Caco-2 (cell line): Measurements from ENCODE around the gene CC2D1A. TPM values are rescaled to one million over a fixed set of nuclear protein-coding genes. Genes with fewer than 3 reads are reported as not detected.
"Not testable (repeated sequence)": the region's sequence is repeated elsewhere in the genome, so short reads cannot be mapped to it uniquely, and the experiment has no call there.

ENCODE experiments used
- BruUV-seq: library from RNA; stranded (reverse); fragments of 400-500 nt; replicated peaks from 2 replicates; lab custom pipeline; 2021; lab: Mats Ljungman, UMichigan
- CTCF ChIA-PET: fragments of 300-600 bp; sonication (Branson Sonifier 250); formaldehyde crosslinking; loops from one replicate; lab custom pipeline; 2022; ENCODE audit warnings: antibody characterized with exemption; lab: Charles Lee
- POLR2A ChIA-PET: fragments of 300-600 bp; sonication (Branson Sonifier 250); formaldehyde crosslinking; loops from one replicate; lab custom pipeline; 2022; ENCODE audit warnings: antibody characterized with exemption; lab: Charles Lee
- DNase-seq, 2 experiments: peaks; one replicate each; pipeline versions ENCODE4 v3.0.0 to v3.0.0-alpha.2; 2020 to 2022
- H3K27me3 ChIP-seq: replicated peaks from 2 replicates; pipeline ENCODE4 v1.6.0; 2011; ENCODE audit warnings: low read length; ENCODE audit not compliant: control insufficient read depth, insufficient read depth
- H3K36me3 ChIP-seq: 2 replicates; pipeline ENCODE4 v1.5.1; 2011; ENCODE audit warnings: low read length; ENCODE audit not compliant: control insufficient read depth, insufficient read depth
- H3K4me1 ChIP-seq: fragments of 250-450 bp; sonication (Bioruptor Pico); 2 replicates; pipeline ENCODE4 v1.5.1; 2020; ENCODE audit warnings: mild to moderate bottlenecking
- H3K4me3 ChIP-seq: 2 replicates; pipeline ENCODE4 v1.5.1; 2011; ENCODE audit warnings: low read depth, mild to moderate bottlenecking, control low read depth, low read length
- H3K9me3 ChIP-seq: fragments of 250-450 bp; sonication (Bioruptor Pico); 2 replicates; pipeline ENCODE4 v1.5.1; 2020; ENCODE audit warnings: mild to moderate bottlenecking, moderate library complexity
- H3K27ac Mint-ChIP-seq: one replicate; pipeline ENCODE4 v1.8.0; 2022; ENCODE audit warnings: mixed read lengths; ENCODE audit not compliant: unreplicated experiment
- H3K27me3 Mint-ChIP-seq: one replicate; pipeline ENCODE4 v1.8.0; 2022; ENCODE audit warnings: mixed read lengths; ENCODE audit not compliant: insufficient read depth, unreplicated experiment
- H3K36me3 Mint-ChIP-seq: one replicate; pipeline ENCODE4 v1.8.0; 2022; ENCODE audit warnings: mild to moderate bottlenecking, mixed read lengths; ENCODE audit not compliant: insufficient read depth, unreplicated experiment
- H3K4me1 Mint-ChIP-seq: one replicate; pipeline ENCODE4 v1.8.0; 2022; ENCODE audit warnings: low read depth, mixed read lengths; ENCODE audit not compliant: unreplicated experiment
- H3K4me3 Mint-ChIP-seq: one replicate; pipeline ENCODE4 v1.8.0; 2022; ENCODE audit warnings: mild to moderate bottlenecking, moderate library complexity, mixed read lengths; ENCODE audit not compliant: unreplicated experiment
- H3K9me3 Mint-ChIP-seq: one replicate; pipeline ENCODE4 v1.8.0; 2022; ENCODE audit warnings: mixed read lengths; ENCODE audit not compliant: unreplicated experiment
- CTCF ChIP-seq, 2 experiments: fragments of 200-600 bp in 1 of 2; IDR thresholded peaks; 1 replicate in 1 of 2; 2 replicates in 1 of 2; pipeline versions ENCODE4 v1.5.1 to v1.8.0; 2011 to 2022; ENCODE audit warnings: antibody characterized with exemption in 1 of 2, control low read depth in 1 of 2, inconsistent platforms in 1 of 2, low read depth in 1 of 2, low read length in 1 of 2, mild to moderate bottlenecking in 1 of 2, moderate library complexity in 1 of 2; ENCODE audit not compliant: insufficient read depth in 1 of 2, severe bottlenecking in 1 of 2, unreplicated experiment in 1 of 2
- intact Hi-C: fragments of 100-400 bp; cut with micrococcal nuclease; formaldehyde crosslinking; loops from one replicate; pipeline ENCODE4 v1.10.0; 2022; ENCODE audit not compliant: unreplicated experiment
- total RNA-seq: library from RNA; stranded (reverse); gene quantifications from 2 replicates; pipeline ENCODE4 v1.2.3, GENCODE V29; 2022

Gene CC2D1A
- total RNA-seq, 1 experiment from 2014 or later, result 48.2 TPM

- H3K36me3 Mint-ChIP-seq, result peaks cover 31% of the 10 kb centered on the region
- H3K9me3 Mint-ChIP-seq, result no peaks in the 10 kb centered on the region
- no TSS peak for BruUV-seq
- H3K4me3 Mint-ChIP-seq, result no peak overlapping the region
- H3K27me3 Mint-ChIP-seq, result no peaks in the 10 kb centered on the region
- no peaks in the 10 kb centered on the region for H3K4me1 ChIP-seq
- no peaks in the 10 kb centered on the region for H3K9me3 ChIP-seq
- H3K27ac Mint-ChIP-seq, result no peak overlapping the region
- no peaks in the 10 kb centered on the region for H3K4me1 Mint-ChIP-seq
- ChIA-PET CTCF (no interaction called here), POLR2A (no interaction called here)
- intact Hi-C loops, result no loop called here
- no peak for DNase-seq
- TF ChIP-seq CTCF (IDR thresholded peaks at IDR 0.05; ENCODE audit: insufficient read depth in 1 of 2, low read depth in 1 of 2, low read length in 1 of 2, severe bottlenecking in 1 of 2, unreplicated experiment in 1 of 2), result no peak
- H3K27me3 ChIP-seq, result no peaks in the 10 kb centered on the region
- peaks cover 2% of the 10 kb centered on the region; the same call in 1 of the 2 replicates for H3K36me3 ChIP-seq
- no peak overlapping the region for H3K4me3 ChIP-seq
These were observed 62.5 kb downstream of the CC2D1A start for GRCh38 chr19:13968383-13968935.

GRCh38 chr19:13968999-13969398 lies 63.0 kb downstream of the CC2D1A start:
- ChIA-PET CTCF (no interaction called here), POLR2A (no interaction called here)
- intact Hi-C loops, result no loop called here
- no peak for TF ChIP-seq CTCF (IDR thresholded peaks at IDR 0.05; ENCODE audit: insufficient read depth in 1 of 2, low read depth in 1 of 2, low read length in 1 of 2, severe bottlenecking in 1 of 2, unreplicated experiment in 1 of 2)
- H3K9me3 Mint-ChIP-seq, result no peaks in the 10 kb centered on the region
- no peak for DNase-seq
- Histone ChIP-seq H3K4me1 (peaks cover 1% of the 10 kb centered on the region; the same call in 1 of the 2 replicates), H3K36me3 (peaks cover 2% of the 10 kb centered on the region; the same call in 1 of the 2 replicates), H3K9me3 (no peaks in the 10 kb centered on the region), H3K4me3 (no peak overlapping the region), H3K27me3 (no peaks in the 10 kb centered on the region)
- H3K27ac Mint-ChIP-seq, result no peak overlapping the region
- H3K4me3 Mint-ChIP-seq, result no peak overlapping the region
- H3K27me3 Mint-ChIP-seq, result no peaks in the 10 kb centered on the region
- H3K36me3 Mint-ChIP-seq, result peaks cover 33% of the 10 kb centered on the region
- peaks cover 4% of the 10 kb centered on the region for H3K4me1 Mint-ChIP-seq
- no TSS peak for BruUV-seq

- Histone ChIP-seq H3K9me3 (no peaks in the 10 kb centered on the region), H3K27me3 (no peaks in the 10 kb centered on the region), H3K36me3 (peaks cover 2% of the 10 kb centered on the region; the same call in 1 of the 2 replicates), H3K4me1 (peaks cover 8% of the 10 kb centered on the region; the same call in 1 of the 2 replicates), H3K4me3 (no peak overlapping the region)
- no peak overlapping the region for H3K4me3 Mint-ChIP-seq
- no peak overlapping the region for H3K27ac Mint-ChIP-seq
- ChIA-PET CTCF (no interaction called here), POLR2A (no interaction called here)
- intact Hi-C loops, result loop anchor here (10.0 kb wide), 1 partner anchor 105 kb away; the partner anchor contains the start of gene MISP3
- peaks cover 39% of the 10 kb centered on the region for H3K36me3 Mint-ChIP-seq
- no peaks in the 10 kb centered on the region for H3K9me3 Mint-ChIP-seq
- DNase-seq, result no peak
- peaks cover 10% of the 10 kb centered on the region for H3K4me1 Mint-ChIP-seq
- BruUV-seq, result no TSS peak
- no peaks in the 10 kb centered on the region for H3K27me3 Mint-ChIP-seq
- TF ChIP-seq CTCF (IDR thresholded peaks at IDR 0.05; ENCODE audit: insufficient read depth in 1 of 2, low read depth in 1 of 2, low read length in 1 of 2, severe bottlenecking in 1 of 2, unreplicated experiment in 1 of 2), result no peak
These were observed 63.9 kb downstream of the CC2D1A start for GRCh38 chr19:13969897-13970296.

GRCh38 chr19:13971868-13972267 lies 65.9 kb downstream of the CC2D1A start:
- DNase-seq, H3K9me3 ChIP-seq, H3K4me3 ChIP-seq, BruUV-seq, H3K4me1 ChIP-seq, POLR2A ChIA-PET, H3K36me3 ChIP-seq, H3K27ac Mint-ChIP-seq, H3K4me3 Mint-ChIP-seq, H3K27me3 ChIP-seq, H3K27me3 Mint-ChIP-seq, H3K9me3 Mint-ChIP-seq: not testable (repeated sequence)
- peaks cover 45% of the 10 kb centered on the region for H3K36me3 Mint-ChIP-seq
- peaks cover 10% of the 10 kb centered on the region for H3K4me1 Mint-ChIP-seq
- CTCF ChIA-PET, result interaction anchor here (0.7 kb wide), 1 partner anchor 61 kb away, joined by 4 read pairs; no protein-coding TSS in a partner anchor
- intact Hi-C loops, result loop anchor here (10.0 kb wide), 1 partner anchor 103 kb away; the partner anchor contains the start of gene MISP3
